H9 (cell line): ENCODE data around the gene RAD23A. TPM values are rescaled to one million over a fixed set of nuclear protein-coding genes. Genes with fewer than 3 reads are reported as not detected.

Experiments
- DNase-seq: peaks from one replicate; pipeline ENCODE4 v3.0.0-alpha.2; 2017
- H2AFZ ChIP-seq: one replicate; pipeline ENCODE4 v1.6.1; 2013; ENCODE audit warnings: mild to moderate bottlenecking, low read length, control low read depth, moderate library complexity
- H2AK5ac ChIP-seq: 2 replicates; pipeline ENCODE4 v1.6.1; 2013; ENCODE audit warnings: low read length, control low read depth, mixed read lengths; ENCODE audit not compliant: insufficient read length
- H2BK120ac ChIP-seq: one replicate; pipeline ENCODE4 v1.6.1; 2013; ENCODE audit warnings: low read depth, mild to moderate bottlenecking, low read length, control low read depth, inconsistent platforms; ENCODE audit not compliant: poor library complexity, severe bottlenecking
- H2BK12ac ChIP-seq: 2 replicates; pipeline ENCODE4 v1.6.1; 2013; ENCODE audit warnings: low read length, control low read depth, mixed read lengths, low read depth; ENCODE audit not compliant: insufficient read length
- H2BK15ac ChIP-seq: 2 replicates; pipeline ENCODE4 v1.6.1; 2013; ENCODE audit warnings: low read depth, low read length, control low read depth
- H2BK20ac ChIP-seq: one replicate; pipeline ENCODE4 v1.6.1; 2013; ENCODE audit warnings: low read depth, mild to moderate bottlenecking, low read length, control low read depth, inconsistent platforms; ENCODE audit not compliant: poor library complexity, severe bottlenecking
- H2BK5ac ChIP-seq: 2 replicates; pipeline ENCODE4 v1.6.1; 2013; ENCODE audit warnings: low read length, control low read depth, mixed read lengths; ENCODE audit not compliant: insufficient read length
- H3K14ac ChIP-seq: 2 replicates; pipeline ENCODE4 v1.6.1; 2013; ENCODE audit warnings: low read length, control low read depth; ENCODE audit not compliant: insufficient read depth
- H3K18ac ChIP-seq: 2 replicates; pipeline ENCODE4 v1.6.1; 2013; ENCODE audit warnings: low read depth, mild to moderate bottlenecking, mixed read lengths, low read length, control low read depth; ENCODE audit not compliant: insufficient read length
- H3K23ac ChIP-seq: 2 replicates; pipeline ENCODE4 v1.6.1; 2013; ENCODE audit warnings: low read length, control low read depth, mixed read lengths, low read depth; ENCODE audit not compliant: insufficient read length
- H3K23me2 ChIP-seq: 2 replicates; pipeline ENCODE4 v1.6.1; 2013; ENCODE audit warnings: low read depth, mild to moderate bottlenecking, mixed read lengths, low read length, control low read depth; ENCODE audit not compliant: insufficient read length, poor library complexity, severe bottlenecking
- H3K27ac ChIP-seq: 2 replicates; pipeline ENCODE4 v1.5.1; 2013; ENCODE audit warnings: low read length, control low read depth, mixed read lengths, low read depth; ENCODE audit not compliant: insufficient read length
- H3K27me3 ChIP-seq: 2 replicates; pipeline ENCODE4 v1.6.1; 2013; ENCODE audit warnings: low read length, control low read depth, inconsistent platforms; ENCODE audit not compliant: insufficient read depth
- H3K4ac ChIP-seq: 2 replicates; pipeline ENCODE4 v1.6.1; 2013; ENCODE audit warnings: low read depth, mild to moderate bottlenecking, control low read depth, inconsistent platforms, low read length, moderate library complexity
- H3K4me1 ChIP-seq: 2 replicates; pipeline ENCODE4 v1.6.1; 2013; ENCODE audit warnings: low read length, control low read depth, inconsistent platforms; ENCODE audit not compliant: insufficient read depth
- H3K4me2 ChIP-seq: 2 replicates; pipeline ENCODE4 v1.6.1; 2013; ENCODE audit warnings: low read length, control low read depth, mixed read lengths; ENCODE audit not compliant: insufficient read length, insufficient read depth
- H3K56ac ChIP-seq: 2 replicates; pipeline ENCODE4 v1.6.1; 2013; ENCODE audit warnings: low read depth, mild to moderate bottlenecking, mixed read lengths, low read length, control low read depth; ENCODE audit not compliant: insufficient read length
- H3K79me1 ChIP-seq: 2 replicates; pipeline ENCODE4 v1.6.1; 2013; ENCODE audit warnings: low read depth, mild to moderate bottlenecking, moderate library complexity, low read length, control low read depth, inconsistent platforms; ENCODE audit not compliant: insufficient read depth, poor library complexity, severe bottlenecking
- H3K79me2 ChIP-seq: 2 replicates; pipeline ENCODE4 v1.6.1; 2013; ENCODE audit warnings: low read length, control low read depth, inconsistent platforms; ENCODE audit not compliant: insufficient read depth
- H3K9ac ChIP-seq: 2 replicates; pipeline ENCODE4 v1.6.1; 2013; ENCODE audit warnings: low read length, control low read depth, mixed read lengths; ENCODE audit not compliant: insufficient read length; ENCODE audit errors: extremely low read depth
- H3K9me3 ChIP-seq: one replicate; pipeline ENCODE4 v1.6.1; 2013; ENCODE audit warnings: low read depth, low read length, inconsistent platforms; ENCODE audit not compliant: control insufficient read depth
- H3T11ph ChIP-seq: one replicate; pipeline ENCODE4 v1.6.1; 2013; ENCODE audit warnings: mild to moderate bottlenecking, low read length, control low read depth, inconsistent platforms
- H4K20me1 ChIP-seq: one replicate; pipeline ENCODE4 v1.6.1; 2013; ENCODE audit not compliant: control insufficient read depth, insufficient read length, insufficient read depth
- H4K5ac ChIP-seq: 2 replicates; pipeline ENCODE4 v1.6.1; 2013; ENCODE audit warnings: low read depth, mild to moderate bottlenecking, mixed read lengths, low read length, control low read depth; ENCODE audit not compliant: insufficient read length
- H4K8ac ChIP-seq: replicated peaks from 2 replicates; pipeline ENCODE4 v1.6.1; 2013; ENCODE audit warnings: low read length, control low read depth, mixed read lengths, low read depth; ENCODE audit not compliant: insufficient read length
- H4K91ac ChIP-seq: 2 replicates; pipeline ENCODE4 v1.6.1; 2013; ENCODE audit warnings: low read depth, mild to moderate bottlenecking, moderate library complexity, mixed read lengths, low read length, control low read depth; ENCODE audit not compliant: insufficient read length
- H3K27ac Mint-ChIP-seq, 3 experiments: 2 replicates in 2 of 3; 3 replicates in 1 of 3; pipeline ENCODE4 v1.8.0; 2020 to 2021; ENCODE audit warnings: mixed read lengths in 3 of 3, mild to moderate bottlenecking in 1 of 3, moderate library complexity in 1 of 3
- H3K27me3 Mint-ChIP-seq: 2 replicates; pipeline ENCODE4 v1.8.0; 2021; ENCODE audit warnings: low read depth, mild to moderate bottlenecking, moderate library complexity, mixed read lengths
- H3K36me3 Mint-ChIP-seq, 3 experiments: 2 replicates in 2 of 3; 3 replicates in 1 of 3; pipeline ENCODE4 v1.8.0; 2020 to 2021; ENCODE audit warnings: low read depth in 3 of 3, mixed read lengths in 3 of 3; ENCODE audit not compliant: insufficient read depth in 1 of 3
- H3K4me1 Mint-ChIP-seq, 2 experiments: 2 replicates each; pipeline ENCODE4 v1.8.0; 2020; ENCODE audit warnings: mixed read lengths in 2 of 2
- H3K4me3 Mint-ChIP-seq, 2 experiments: 2 replicates in 1 of 2; 3 replicates in 1 of 2; pipeline ENCODE4 v1.8.0; 2020 to 2021; ENCODE audit warnings: mild to moderate bottlenecking in 2 of 2, mixed read lengths in 2 of 2, moderate library complexity in 1 of 2
- H3K9me3 Mint-ChIP-seq, 2 experiments: 2 replicates in 1 of 2; 3 replicates in 1 of 2; pipeline ENCODE4 v1.8.0; 2020; ENCODE audit warnings: mild to moderate bottlenecking in 2 of 2, mixed read lengths in 2 of 2, moderate library complexity in 1 of 2
- WGBS: extraction: QIAGEN DNeasy Blood & Tissue Kit; methylation state at CpG from one replicate; pipeline ENCODE4 v1.1.7; 2013; ENCODE audit warnings: missing lambda C conversion rate, low lambda C conversion rate, mixed read lengths; ENCODE audit not compliant: insufficient read length; ENCODE audit errors: extremely low coverage; 5-methylcytosine and 5-hydroxymethylcytosine counted together
- total RNA-seq: library from RNA; stranded (reverse); gene quantifications from 2 replicates; pipeline ENCODE4 v1.2.1, GENCODE V29; 2021
- TF ChIP-seq, protein P1 (sequence below): fragments of 200-600 bp; sonication (generic); conservative IDR thresholded peaks from 3 replicates; pipeline ENCODE4 v1.8.0; 2021; ENCODE audit warnings: antibody characterized with exemption, mild to moderate bottlenecking

RAD23A gene
- total RNA-seq, 1 experiment from 2014 or later: 62.2 TPM

DNA sequence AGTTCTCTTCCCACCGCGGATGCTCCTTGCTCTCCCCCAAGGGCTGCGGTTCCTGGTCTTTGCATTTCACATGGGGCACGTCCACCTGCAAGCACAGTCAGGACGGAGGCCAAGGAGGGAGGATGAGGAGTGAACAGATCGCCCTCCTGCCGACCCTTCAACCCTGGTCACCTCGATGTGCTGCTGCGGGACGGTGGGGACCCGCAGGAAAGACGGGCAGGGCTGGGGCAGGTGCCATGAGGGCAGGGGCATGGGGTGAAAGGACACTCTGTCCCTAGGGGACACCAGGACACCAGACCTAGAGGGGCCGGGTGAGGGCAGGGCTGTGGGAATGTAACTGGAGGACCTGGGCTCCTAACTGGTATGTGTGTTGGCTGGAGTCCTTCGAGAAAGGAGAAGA, 27.4 kb upstream of the RAD23A start:
- H4K5ac ChIP-seq: no peak overlapping the region
- H3K4me1 ChIP-seq: no peaks in the 10 kb centered on the region; the same call in 1 of the 2 replicates
- Mint-ChIP-seq H3K27ac (no peak overlapping the region), H3K9me3 (peaks cover 7 to 8% of the 10 kb centered on the region in 2 experiments), H3K4me3 (peak overlapping the region in 1 of 2 experiments; percentile 69; a peak in 3 of 5 replicates), H3K4me1 (peaks cover 7 to 15% of the 10 kb centered on the region in 2 experiments), H3K36me3 (peaks cover 10 to 13% (median 12%) of the 10 kb centered on the region in 3 experiments; a peak in 6 of 7 replicates), H3K27me3 (peaks cover 24% of the 10 kb centered on the region)
- H3K79me2 ChIP-seq: no peaks in the 10 kb centered on the region
- H3K79me1 ChIP-seq: no peaks in the 10 kb centered on the region
- H3K27me3 ChIP-seq: peaks cover 5% of the 10 kb centered on the region; the same call in 1 of the 2 replicates
- no peak overlapping the region for H2AFZ ChIP-seq
- no peak overlapping the region for H3K56ac ChIP-seq
- H3K9me3 ChIP-seq: no peaks in the 10 kb centered on the region
- H3K14ac ChIP-seq: no peak overlapping the region
- H3K18ac ChIP-seq: no peak overlapping the region
- no peaks in the 10 kb centered on the region for H4K20me1 ChIP-seq
- no peak overlapping the region for H2BK5ac ChIP-seq
- no peak overlapping the region for H2BK120ac ChIP-seq
- no peak overlapping the region for H4K8ac ChIP-seq
- H4K91ac ChIP-seq: no peak overlapping the region
- no peak overlapping the region for H2BK12ac ChIP-seq
- TF ChIP-seq, protein P1, sequence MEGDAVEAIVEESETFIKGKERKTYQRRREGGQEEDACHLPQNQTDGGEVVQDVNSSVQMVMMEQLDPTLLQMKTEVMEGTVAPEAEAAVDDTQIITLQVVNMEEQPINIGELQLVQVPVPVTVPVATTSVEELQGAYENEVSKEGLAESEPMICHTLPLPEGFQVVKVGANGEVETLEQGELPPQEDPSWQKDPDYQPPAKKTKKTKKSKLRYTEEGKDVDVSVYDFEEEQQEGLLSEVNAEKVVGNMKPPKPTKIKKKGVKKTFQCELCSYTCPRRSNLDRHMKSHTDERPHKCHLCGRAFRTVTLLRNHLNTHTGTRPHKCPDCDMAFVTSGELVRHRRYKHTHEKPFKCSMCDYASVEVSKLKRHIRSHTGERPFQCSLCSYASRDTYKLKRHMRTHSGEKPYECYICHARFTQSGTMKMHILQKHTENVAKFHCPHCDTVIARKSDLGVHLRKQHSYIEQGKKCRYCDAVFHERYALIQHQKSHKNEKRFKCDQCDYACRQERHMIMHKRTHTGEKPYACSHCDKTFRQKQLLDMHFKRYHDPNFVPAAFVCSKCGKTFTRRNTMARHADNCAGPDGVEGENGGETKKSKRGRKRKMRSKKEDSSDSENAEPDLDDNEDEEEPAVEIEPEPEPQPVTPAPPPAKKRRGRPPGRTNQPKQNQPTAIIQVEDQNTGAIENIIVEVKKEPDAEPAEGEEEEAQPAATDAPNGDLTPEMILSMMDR: no peak
- no peak overlapping the region for H2AK5ac ChIP-seq
- H3K4me2 ChIP-seq: no peak overlapping the region
- H3K23me2 ChIP-seq: no peaks in the 10 kb centered on the region
- no peak overlapping the region for H2BK15ac ChIP-seq
- H3K23ac ChIP-seq: no peak overlapping the region
- no peak overlapping the region for H3K27ac ChIP-seq
- H3K4ac ChIP-seq: no peak overlapping the region
- no peak overlapping the region for H2BK20ac ChIP-seq
- H3T11ph ChIP-seq: no peak overlapping the region
- no CpG with 5 or more reads among the region's 14 CpGs for WGBS
- no peak for DNase-seq
- H3K9ac ChIP-seq: no peak overlapping the region
